PC-9 (cell line): ENCODE results near the gene EVC2. TPM values are rescaled to one million over a fixed set of nuclear protein-coding genes. Genes with fewer than 3 reads are reported as not detected.
A peak's percentile ranks its signal among the peaks of the same experiment; 100 is the strongest.

Experiments
- BruUV-seq: library from RNA; stranded (reverse); fragments of 400-500 nt; replicated peaks from 2 replicates; lab custom pipeline; 2021; lab: Mats Ljungman, UMichigan
- CTCF ChIA-PET: fragments of 300-600 bp; sonication (Branson Sonifier 250); formaldehyde crosslinking; loops from one replicate; lab custom pipeline; 2022; ENCODE audit warnings: antibody characterized with exemption; lab: Charles Lee
- POLR2A ChIA-PET: fragments of 300-600 bp; sonication (Branson Sonifier 250); formaldehyde crosslinking; loops from one replicate; lab custom pipeline; 2022; ENCODE audit warnings: antibody characterized with exemption; ENCODE audit not compliant: unreplicated experiment; lab: Charles Lee
- DNase-seq, 2 experiments: peaks; one replicate each; pipeline versions ENCODE4 v3.0.0 to v3.0.0-alpha.2; 2015 to 2022; ENCODE audit warnings: mixed read lengths in 1 of 2
- H2AFZ ChIP-seq: fragments of 200-600 bp; sonication (generic); 2 replicates; pipeline ENCODE4 v1.8.1; 2017; ENCODE audit warnings: antibody characterized with exemption
- H3F3A ChIP-seq: fragments of 200-600 bp; sonication (generic); 2 replicates; pipeline ENCODE4 v1.8.1; 2017; ENCODE audit warnings: antibody characterized with exemption, mild to moderate bottlenecking, low read depth; ENCODE audit not compliant: insufficient read depth
- H3K27ac ChIP-seq: fragments of 200-600 bp; sonication (generic); 2 replicates; pipeline ENCODE4 v1.6.1; 2016; ENCODE audit warnings: mixed run types
- H3K27me3 ChIP-seq: fragments of 200-600 bp; sonication (generic); 2 replicates; pipeline ENCODE4 v1.6.1; 2016; ENCODE audit warnings: low read depth, mixed run types; ENCODE audit not compliant: insufficient read depth
- H3K36me3 ChIP-seq: fragments of 200-600 bp; sonication (generic); 2 replicates; pipeline ENCODE4 v1.6.1; 2016; ENCODE audit warnings: low read depth, mixed run types
- H3K4me1 ChIP-seq: fragments of 200-600 bp; sonication (generic); replicated peaks from 2 replicates; pipeline ENCODE4 v1.6.1; 2016; ENCODE audit warnings: mixed run types; ENCODE audit not compliant: insufficient read depth
- H3K4me2 ChIP-seq: fragments of 200-600 bp; sonication (generic); 2 replicates; pipeline ENCODE4 v1.6.1; 2017; ENCODE audit warnings: mixed run types
- H3K4me3 ChIP-seq: fragments of 200-600 bp; sonication (generic); 2 replicates; pipeline ENCODE4 v1.6.1; 2016; ENCODE audit warnings: mixed run types
- H3K79me2 ChIP-seq: fragments of 200-600 bp; sonication (generic); 2 replicates; pipeline ENCODE4 v1.6.1; 2017; ENCODE audit warnings: low read depth, mixed run types
- H3K9me2 ChIP-seq: fragments of 200-600 bp; sonication (generic); 2 replicates; pipeline ENCODE4 v1.8.1; 2017; ENCODE audit warnings: mild to moderate bottlenecking; ENCODE audit not compliant: insufficient read depth
- H3K9me3 ChIP-seq: fragments of 200-600 bp; sonication (generic); 2 replicates; pipeline ENCODE4 v1.8.1; 2016; ENCODE audit warnings: low read depth; ENCODE audit not compliant: insufficient read depth
- H4K20me1 ChIP-seq: fragments of 200-600 bp; sonication (generic); 2 replicates; pipeline ENCODE4 v1.8.1; 2017; ENCODE audit not compliant: insufficient read depth
- EZH2 ChIP-seq: fragments of 200-600 bp; sonication (generic); IDR thresholded peaks from 2 replicates; pipeline ENCODE4 v1.8.0; 2017; ENCODE audit warnings: antibody characterized with exemption, low read depth
- intact Hi-C: fragments of 100-400 bp; cut with micrococcal nuclease; formaldehyde crosslinking; loops from one replicate; pipeline ENCODE4 v1.10.0; 2022; ENCODE audit not compliant: unreplicated experiment
- total RNA-seq: library from RNA; stranded (reverse); gene quantifications from 2 replicates; pipeline ENCODE4 v1.2.3, GENCODE V29; 2021
- TF ChIP-seq, protein P1 (sequence below): fragments of 200-600 bp; sonication (generic); conservative IDR thresholded peaks from 2 replicates; pipeline ENCODE4 v1.6.1; 2017; ENCODE audit warnings: mixed run types, antibody characterized with exemption, mild to moderate bottlenecking, moderate library complexity

Gene EVC2
- total RNA-seq, 1 experiment from 2014 or later = 1.4 TPM

DNA sequence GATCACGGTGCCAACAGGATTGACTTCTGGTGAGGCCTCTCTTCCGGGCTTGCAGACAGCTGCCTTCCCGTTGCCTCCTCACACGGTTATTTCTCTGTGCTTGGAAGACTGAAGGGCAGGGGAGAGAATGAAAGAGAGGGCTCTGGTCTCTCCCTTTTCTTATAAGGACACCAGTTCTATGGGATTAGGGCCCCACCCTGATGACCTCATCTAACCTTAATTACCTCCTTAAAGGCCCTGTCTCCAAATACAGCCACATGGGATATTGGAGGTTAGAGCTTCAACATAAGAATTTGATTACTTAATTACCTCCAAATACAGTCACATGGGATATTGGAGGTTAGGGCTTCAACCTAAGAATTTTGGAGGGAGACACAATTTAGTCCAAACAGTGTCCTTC is 49.2 kb upstream of the EVC2 start:
- CTCF ChIA-PET = no interaction called here
- intact Hi-C loops = no loop called here
- no peaks in the 10 kb centered on the region for H3K9me2 ChIP-seq
- H3K27me3 ChIP-seq = no peaks in the 10 kb centered on the region
- H3K36me3 ChIP-seq = no peaks in the 10 kb centered on the region
- DNase-seq = no peak
- POLR2A ChIA-PET = no interaction called here
- H4K20me1 ChIP-seq = no peaks in the 10 kb centered on the region
- H3K4me3 ChIP-seq = no peak overlapping the region
- TF ChIP-seq, protein P1, sequence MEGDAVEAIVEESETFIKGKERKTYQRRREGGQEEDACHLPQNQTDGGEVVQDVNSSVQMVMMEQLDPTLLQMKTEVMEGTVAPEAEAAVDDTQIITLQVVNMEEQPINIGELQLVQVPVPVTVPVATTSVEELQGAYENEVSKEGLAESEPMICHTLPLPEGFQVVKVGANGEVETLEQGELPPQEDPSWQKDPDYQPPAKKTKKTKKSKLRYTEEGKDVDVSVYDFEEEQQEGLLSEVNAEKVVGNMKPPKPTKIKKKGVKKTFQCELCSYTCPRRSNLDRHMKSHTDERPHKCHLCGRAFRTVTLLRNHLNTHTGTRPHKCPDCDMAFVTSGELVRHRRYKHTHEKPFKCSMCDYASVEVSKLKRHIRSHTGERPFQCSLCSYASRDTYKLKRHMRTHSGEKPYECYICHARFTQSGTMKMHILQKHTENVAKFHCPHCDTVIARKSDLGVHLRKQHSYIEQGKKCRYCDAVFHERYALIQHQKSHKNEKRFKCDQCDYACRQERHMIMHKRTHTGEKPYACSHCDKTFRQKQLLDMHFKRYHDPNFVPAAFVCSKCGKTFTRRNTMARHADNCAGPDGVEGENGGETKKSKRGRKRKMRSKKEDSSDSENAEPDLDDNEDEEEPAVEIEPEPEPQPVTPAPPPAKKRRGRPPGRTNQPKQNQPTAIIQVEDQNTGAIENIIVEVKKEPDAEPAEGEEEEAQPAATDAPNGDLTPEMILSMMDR = no peak
- TF ChIP-seq EZH2 = no peak
- H3K9me3 ChIP-seq = no peaks in the 10 kb centered on the region
- no peaks in the 10 kb centered on the region for H3F3A ChIP-seq
- peak overlapping the region; percentile 65; the same call in 1 of the 2 replicates for H3K27ac ChIP-seq
- no peak overlapping the region for H3K4me2 ChIP-seq
- H2AFZ ChIP-seq = no peak overlapping the region
- no peaks in the 10 kb centered on the region for H3K79me2 ChIP-seq
- peaks cover 26% of the 10 kb centered on the region for H3K4me1 ChIP-seq
- no TSS peak for BruUV-seq

DNA sequence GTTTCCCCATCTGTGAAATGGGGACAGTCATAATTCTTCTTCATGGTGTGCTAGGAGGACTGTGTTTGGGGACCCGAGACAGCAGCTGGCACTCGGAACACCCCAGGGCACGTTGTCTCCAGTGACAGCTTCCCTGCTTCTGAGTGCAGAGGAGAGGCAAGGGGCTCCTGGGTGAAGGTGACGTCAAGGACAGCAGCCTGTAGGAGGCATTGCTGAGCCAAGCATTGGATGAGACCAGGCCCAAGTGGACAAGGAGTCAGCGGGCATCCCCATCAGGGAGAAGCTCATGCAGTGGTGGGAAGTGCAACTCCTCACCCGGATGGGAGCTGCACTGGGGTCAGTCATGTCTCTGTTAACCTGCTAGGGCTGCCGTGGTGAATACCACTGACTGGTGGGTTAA is 48.7 kb upstream of the EVC2 start:
- Histone ChIP-seq H3K9me2 (no peaks in the 10 kb centered on the region), H3K4me2 (no peak overlapping the region), H3K27me3 (no peaks in the 10 kb centered on the region), H3K4me3 (no peak overlapping the region), H3K79me2 (no peaks in the 10 kb centered on the region), H2AFZ (no peak overlapping the region), H3F3A (no peaks in the 10 kb centered on the region), H4K20me1 (no peaks in the 10 kb centered on the region), H3K27ac (0 out of 2 replicates have a peak overlapping the region, but pooled peaks have one; percentile 65), H3K4me1 (peaks cover 26% of the 10 kb centered on the region), H3K36me3 (no peaks in the 10 kb centered on the region), H3K9me3 (no peaks in the 10 kb centered on the region)
- POLR2A ChIA-PET = no interaction called here
- CTCF ChIA-PET = no interaction called here
- DNase-seq = no peak
- BruUV-seq = no TSS peak
- TF ChIP-seq EZH2 = no peak
- TF ChIP-seq, protein P1 = no peak
- intact Hi-C loops = no loop called here

DNA sequence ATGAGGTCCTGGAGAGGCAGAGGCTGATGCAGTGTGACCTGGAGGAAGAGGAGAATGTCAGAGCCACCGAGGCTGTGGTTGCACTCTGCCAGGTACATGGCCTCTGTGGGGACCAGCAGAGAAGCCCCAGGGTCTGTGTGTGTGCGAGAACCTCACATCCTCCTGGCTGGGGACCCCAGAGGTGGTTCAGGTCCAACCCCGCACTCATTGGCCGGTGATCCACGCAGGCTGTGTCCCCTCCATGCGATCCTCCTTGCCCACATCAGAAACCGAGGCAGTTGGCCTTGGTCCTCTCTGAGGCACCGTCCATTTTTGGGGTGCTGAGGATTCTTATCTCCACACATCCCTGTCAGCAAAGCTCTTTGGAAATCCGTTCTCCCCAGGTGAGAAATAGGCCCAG is 47.9 kb upstream of the EVC2 start:
- Histone ChIP-seq H4K20me1 (no peaks in the 10 kb centered on the region), H3K9me3 (no peaks in the 10 kb centered on the region), H2AFZ (no peak overlapping the region), H3K4me3 (no peak overlapping the region), H3K4me2 (no peak overlapping the region), H3K9me2 (no peaks in the 10 kb centered on the region), H3K36me3 (no peaks in the 10 kb centered on the region), H3K4me1 (peaks cover 26% of the 10 kb centered on the region), H3K27me3 (no peaks in the 10 kb centered on the region), H3K79me2 (no peaks in the 10 kb centered on the region), H3K27ac (no peak overlapping the region), H3F3A (no peaks in the 10 kb centered on the region)
- TF ChIP-seq, protein P1 = no peak
- TF ChIP-seq EZH2 = no peak
- ChIA-PET CTCF (no interaction called here), POLR2A (no interaction called here)
- DNase-seq = no peak
- intact Hi-C loops = no loop called here
- BruUV-seq = no TSS peak
